Mesenteric fat pad (tissue), 1 donor: Measurements from ENCODE around the gene CMTM1. TPM values are rescaled to one million over a fixed set of nuclear protein-coding genes. Genes with fewer than 3 reads are reported as not detected.
"Not testable (repeated sequence)": the region's sequence is repeated elsewhere in the genome, so short reads cannot be mapped to it uniquely, and the experiment has no call there.

Source experiments
- DNase-seq: peaks from one replicate; pipeline ENCODE4 v3.0.0-alpha.2; 2020; ENCODE audit warnings: low spot score
- total RNA-seq: library from RNA; stranded (reverse); fragmentation: NEBNext Ultra II Directional; extraction: Animal tissue kit (Norgen Biotek cat#: 25700); gene quantifications from one replicate; pipeline ENCODE4 v1.2.1, GENCODE V29; 2021
- donor health status: DM: yes; HTN: yes; CAD: no.

The CMTM1 gene
- total RNA-seq, 1 donor from 2014 or later = 6.4 TPM

- DNase-seq = no peak
Observed at GRCh38 chr16:66610111-66610820, 44.0 kb downstream of the CMTM1 start.

GRCh38 chr16:66611911-66612310 is 45.7 kb downstream of the CMTM1 start:
- DNase-seq = not testable (repeated sequence)

GRCh38 chr16:66612422-66612821 is 46.2 kb downstream of the CMTM1 start:
- no peak for DNase-seq

GRCh38 chr16:66614161-66614802 is 48.0 kb downstream of the CMTM1 start:
- no peak for DNase-seq

GRCh38 chr16:66616169-66616568 is 49.9 kb downstream of the CMTM1 start:
- no peak for DNase-seq

- DNase-seq = no peak
Observed at GRCh38 chr16:66616592-66616991, 50.4 kb downstream of the CMTM1 start.

GRCh38 chr16:66617010-66617434 is 50.8 kb downstream of the CMTM1 start:
- no peak for DNase-seq

GRCh38 chr16:66617728-66618127 is 51.5 kb downstream of the CMTM1 start:
- DNase-seq = no peak

- DNase-seq = no peak
Observed at GRCh38 chr16:66618588-66619375, 52.5 kb downstream of the CMTM1 start.

- no peak for DNase-seq
Observed at GRCh38 chr16:66619534-66620428, 53.5 kb downstream of the CMTM1 start.

GRCh38 chr16:66620429-66620795 is 54.2 kb downstream of the CMTM1 start:
- no peak for DNase-seq

GRCh38 chr16:66621973-66622372 is 55.7 kb downstream of the CMTM1 start:
- no peak for DNase-seq

GRCh38 chr16:66622863-66623262 is 56.6 kb downstream of the CMTM1 start:
- DNase-seq = no peak

GRCh38 chr16:66623755-66624154 is 57.5 kb downstream of the CMTM1 start:
- no peak for DNase-seq

- DNase-seq = peak; percentile 73
Observed at GRCh38 chr16:66627611-66628378, 61.6 kb downstream of the CMTM1 start.

Other genes starting within 250 kb of the CMTM1 start
- gene CDH5, start 199.7 kb upstream of the CMTM1 start, total RNA-seq = 121 TPM
- gene BEAN1, start 139.1 kb upstream of the CMTM1 start, total RNA-seq = 0.51 TPM
- 58.3 TPM for gene TK2, start 16.3 kb upstream of the CMTM1 start, total RNA-seq
- gene CKLF, start 13.9 kb upstream of the CMTM1 start, total RNA-seq = 41.6 TPM
- 1.00 TPM for gene CMTM2, start 13.0 kb downstream of the CMTM1 start, total RNA-seq
- 48.1 TPM for gene CMTM3, start 38.3 kb downstream of the CMTM1 start, total RNA-seq
- 17.9 TPM for gene CMTM4, start 130.3 kb downstream of the CMTM1 start, total RNA-seq
- 162 TPM for gene DYNC1LI2, start 185.2 kb downstream of the CMTM1 start, total RNA-seq
- not detected for gene TERB1, start 235.1 kb downstream of the CMTM1 start, total RNA-seq